T-helper 1 cell treated with Interleukin-12 subunit alpha and Interleukin-12 subunit beta and Interleukin-4 antibody, amounts not matched to agents 30 μg/mL and 1 μg/mL, for 36 hours (primary cell): ENCODE results near the gene AFF2.
"Not testable (repeated sequence)": the region's sequence is repeated elsewhere in the genome, so short reads cannot be mapped to it uniquely, and the experiment has no call there.

Experiments
- H3K27ac Mint-ChIP-seq: one replicate; pipeline ENCODE4 v1.8.0; 2021; ENCODE audit warnings: mild to moderate bottlenecking, mixed read lengths
- H3K27me3 Mint-ChIP-seq: one replicate; pipeline ENCODE4 v1.8.0; 2021; ENCODE audit warnings: low read depth, mixed read lengths
- H3K36me3 Mint-ChIP-seq: one replicate; pipeline ENCODE4 v1.8.0; 2021; ENCODE audit warnings: low read depth, mixed read lengths
- H3K4me1 Mint-ChIP-seq: one replicate; pipeline ENCODE4 v1.8.0; 2021; ENCODE audit warnings: low read depth, mixed read lengths
- H3K4me3 Mint-ChIP-seq: one replicate; pipeline ENCODE4 v1.8.0; 2021; ENCODE audit warnings: mild to moderate bottlenecking, moderate library complexity, mixed read lengths
- H3K9me3 Mint-ChIP-seq: one replicate; pipeline ENCODE4 v1.8.0; 2021; ENCODE audit warnings: mixed read lengths

AFF2 gene

DNA sequence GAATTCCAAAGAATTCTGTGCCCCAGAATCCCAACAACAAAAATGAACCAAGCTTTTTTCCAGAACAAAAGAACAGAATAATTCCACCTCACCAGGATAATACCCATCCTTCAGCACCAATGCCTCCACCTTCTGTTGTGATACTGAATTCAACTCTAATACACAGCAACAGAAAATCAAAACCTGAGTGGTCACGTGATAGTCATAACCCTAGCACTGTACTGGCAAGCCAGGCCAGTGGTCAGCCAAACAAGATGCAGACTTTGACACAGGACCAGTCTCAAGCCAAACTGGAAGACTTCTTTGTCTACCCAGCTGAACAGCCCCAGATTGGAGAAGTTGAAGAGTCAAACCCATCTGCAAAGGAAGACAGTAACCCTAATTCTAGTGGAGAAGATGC, 161.6 kb downstream of the AFF2 start:
- H3K27ac Mint-ChIP-seq = no peak overlapping the region
- H3K4me1 Mint-ChIP-seq = no peaks in the 10 kb centered on the region
- no peaks in the 10 kb centered on the region for H3K27me3 Mint-ChIP-seq
- no peaks in the 10 kb centered on the region for H3K36me3 Mint-ChIP-seq
- peaks cover 5% of the 10 kb centered on the region for H3K9me3 Mint-ChIP-seq
- H3K4me3 Mint-ChIP-seq = no peak overlapping the region

DNA sequence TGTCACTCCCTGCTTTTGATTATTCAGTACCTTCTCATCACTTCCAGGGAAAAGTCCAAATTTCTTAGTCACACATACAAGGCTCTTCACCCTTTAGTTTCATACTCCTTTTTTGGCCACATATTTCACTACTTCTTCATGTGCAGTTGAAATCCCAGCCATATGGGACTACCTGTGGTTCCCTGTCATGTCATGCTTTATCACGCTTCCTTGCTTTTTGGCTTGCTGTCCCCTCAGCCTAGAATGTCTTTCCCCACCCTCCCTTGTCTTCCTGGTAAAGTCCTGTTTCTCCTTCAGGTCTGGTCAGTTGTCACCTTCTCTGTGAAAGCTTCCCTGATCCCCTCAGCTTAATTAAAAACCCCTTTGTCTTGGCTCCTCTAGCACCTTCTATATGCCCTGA, 163.8 kb downstream of the AFF2 start:
- Mint-ChIP-seq H3K4me1 (no peaks in the 10 kb centered on the region), H3K4me3 (no peak overlapping the region), H3K27ac (no peak overlapping the region), H3K27me3 (no peaks in the 10 kb centered on the region), H3K9me3 (peaks cover 14% of the 10 kb centered on the region), H3K36me3 (peaks cover 3% of the 10 kb centered on the region)

DNA sequence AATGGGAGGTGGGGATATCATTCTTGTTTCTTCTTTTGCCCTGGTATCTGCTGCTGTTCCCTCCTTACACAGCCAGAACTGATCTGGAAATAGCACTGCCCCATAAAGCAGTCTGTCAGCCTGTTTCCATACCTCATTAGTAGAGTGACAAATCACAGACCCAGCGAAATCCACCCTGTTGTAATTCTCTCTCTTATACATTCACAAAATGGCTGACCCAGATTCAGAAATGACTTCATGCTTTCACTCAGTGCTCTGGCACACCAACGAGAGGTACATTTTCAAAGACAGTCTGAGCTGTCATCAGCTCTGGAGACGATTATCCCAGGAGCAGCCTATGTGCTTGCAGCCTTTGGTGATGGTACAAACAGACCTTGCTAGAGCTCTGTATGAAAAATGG, 164.6 kb downstream of the AFF2 start:
- Mint-ChIP-seq H3K4me3 (no peak overlapping the region), H3K27me3 (no peaks in the 10 kb centered on the region), H3K9me3 (peaks cover 19% of the 10 kb centered on the region), H3K27ac (no peak overlapping the region), H3K4me1 (no peaks in the 10 kb centered on the region), H3K36me3 (peaks cover 3% of the 10 kb centered on the region)

DNA sequence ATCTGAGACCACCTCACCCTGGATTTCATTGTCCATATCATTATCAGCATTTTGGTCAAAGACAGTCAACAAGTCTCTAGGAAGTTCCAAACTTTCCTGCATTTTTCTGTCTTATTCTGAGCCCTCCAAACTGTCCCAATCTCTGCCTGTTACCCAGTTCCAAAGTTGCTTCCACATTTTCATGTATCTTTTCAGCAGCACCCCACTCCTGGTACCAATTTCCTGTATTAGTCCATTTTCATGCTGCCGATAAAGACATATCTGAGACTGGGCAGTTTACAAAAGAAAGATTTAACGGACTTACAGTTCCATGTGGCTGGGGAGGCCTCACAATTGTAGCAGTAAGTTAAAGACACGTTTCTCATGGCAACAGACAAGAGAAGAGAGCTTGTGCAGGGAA, 168.8 kb downstream of the AFF2 start:
- peaks cover 24% of the 10 kb centered on the region for H3K9me3 Mint-ChIP-seq
- not testable (repeated sequence) for H3K27me3 Mint-ChIP-seq

DNA sequence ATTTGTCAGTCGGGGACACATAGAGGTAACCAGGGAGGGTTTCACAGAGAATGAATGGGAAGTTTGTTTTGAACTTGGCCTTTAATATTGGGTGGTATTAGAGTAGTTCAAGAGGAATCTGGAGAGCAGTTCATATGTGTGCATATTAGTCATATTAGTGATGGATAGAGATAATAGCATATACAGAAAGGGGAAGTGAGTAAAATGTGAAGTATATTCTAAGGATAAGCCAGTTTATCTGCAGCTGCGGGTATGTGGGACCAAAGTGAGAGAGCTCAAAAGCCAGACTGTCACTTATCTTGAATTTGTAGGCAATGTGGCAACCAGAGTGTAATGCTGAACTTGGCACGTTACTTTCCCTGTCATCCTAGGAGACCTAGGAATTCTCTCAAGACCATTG, 169.9 kb downstream of the AFF2 start:
- Mint-ChIP-seq H3K36me3 (peaks cover 3% of the 10 kb centered on the region), H3K4me3 (no peak overlapping the region), H3K27me3 (no peaks in the 10 kb centered on the region), H3K27ac (no peak overlapping the region), H3K4me1 (no peaks in the 10 kb centered on the region), H3K9me3 (peaks cover 24% of the 10 kb centered on the region)

More for the DNA sequence above, 168.8 kb downstream of the AFF2 start:
- not testable (repeated sequence) for H3K4me3 Mint-ChIP-seq, H3K27ac Mint-ChIP-seq, H3K36me3 Mint-ChIP-seq, H3K4me1 Mint-ChIP-seq

DNA sequence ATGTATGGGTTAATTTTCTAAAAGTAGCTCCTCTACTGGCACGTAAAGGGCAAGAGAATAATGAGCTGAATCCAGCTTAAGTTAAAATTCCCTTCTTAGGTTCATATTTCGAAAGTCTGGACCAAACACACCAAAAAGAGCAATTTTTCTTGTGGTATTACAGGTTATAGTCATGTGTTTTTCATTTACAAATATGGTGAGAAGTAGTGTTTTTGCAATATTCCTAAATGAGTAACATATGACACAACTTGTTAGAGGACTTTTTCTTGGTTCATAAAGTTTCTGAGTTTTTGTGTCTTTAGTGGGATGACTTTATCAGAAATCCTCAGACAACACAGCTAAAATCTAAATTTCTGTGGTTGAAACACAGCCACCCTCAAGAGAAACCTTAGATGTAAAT, 172.1 kb downstream of the AFF2 start:
- H3K27me3 Mint-ChIP-seq = no peaks in the 10 kb centered on the region
- H3K27ac Mint-ChIP-seq = no peak overlapping the region
- peaks cover 19% of the 10 kb centered on the region for H3K9me3 Mint-ChIP-seq
- no peak overlapping the region for H3K4me3 Mint-ChIP-seq
- H3K36me3 Mint-ChIP-seq = peaks cover 3% of the 10 kb centered on the region
- H3K4me1 Mint-ChIP-seq = no peaks in the 10 kb centered on the region

DNA sequence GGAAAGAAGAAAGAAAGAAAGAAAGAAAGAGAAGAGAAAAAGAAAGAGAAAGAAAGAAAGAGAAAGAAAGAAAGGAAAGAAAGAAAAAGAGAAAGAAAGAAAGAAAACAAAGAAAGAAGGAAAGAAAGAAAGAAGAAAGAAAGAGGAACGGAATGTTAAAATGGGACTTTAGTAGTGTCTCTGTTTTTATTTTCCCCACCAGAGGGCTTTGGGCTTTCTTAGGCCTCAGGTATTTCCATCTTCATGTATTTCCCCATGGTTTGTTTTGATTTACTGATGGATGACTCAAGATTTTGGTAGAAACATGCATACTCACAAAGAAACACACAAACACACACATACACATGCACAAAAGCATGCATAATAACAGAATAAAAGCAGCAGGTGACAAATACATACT, 181.2 kb downstream of the AFF2 start:
- Mint-ChIP-seq H3K4me1 (no peaks in the 10 kb centered on the region), H3K27me3 (no peaks in the 10 kb centered on the region), H3K9me3 (no peaks in the 10 kb centered on the region), H3K36me3 (no peaks in the 10 kb centered on the region), H3K4me3 (no peak overlapping the region), H3K27ac (no peak overlapping the region)

DNA sequence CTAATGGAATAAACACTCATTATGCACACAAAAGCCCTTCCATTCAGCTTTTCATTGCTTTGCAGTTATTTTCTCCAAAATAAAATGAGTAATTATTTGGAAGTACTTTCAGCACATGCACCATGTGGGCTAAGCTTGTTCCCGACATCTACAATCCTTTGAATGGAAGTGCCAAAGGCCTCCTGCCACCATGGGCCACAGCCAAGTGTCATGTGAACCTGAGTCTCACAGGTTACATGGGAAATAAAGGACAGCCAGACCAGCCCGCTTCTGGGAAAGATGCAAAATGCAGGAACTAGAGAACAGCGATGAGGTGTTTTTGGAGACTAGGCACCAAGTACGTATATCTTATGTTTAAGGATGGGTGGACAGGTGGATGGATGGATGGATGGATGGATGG, 181.8 kb downstream of the AFF2 start:
- Mint-ChIP-seq H3K4me1 (no peaks in the 10 kb centered on the region), H3K4me3 (no peak overlapping the region), H3K36me3 (no peaks in the 10 kb centered on the region), H3K27ac (no peak overlapping the region), H3K9me3 (no peaks in the 10 kb centered on the region), H3K27me3 (no peaks in the 10 kb centered on the region)

DNA sequence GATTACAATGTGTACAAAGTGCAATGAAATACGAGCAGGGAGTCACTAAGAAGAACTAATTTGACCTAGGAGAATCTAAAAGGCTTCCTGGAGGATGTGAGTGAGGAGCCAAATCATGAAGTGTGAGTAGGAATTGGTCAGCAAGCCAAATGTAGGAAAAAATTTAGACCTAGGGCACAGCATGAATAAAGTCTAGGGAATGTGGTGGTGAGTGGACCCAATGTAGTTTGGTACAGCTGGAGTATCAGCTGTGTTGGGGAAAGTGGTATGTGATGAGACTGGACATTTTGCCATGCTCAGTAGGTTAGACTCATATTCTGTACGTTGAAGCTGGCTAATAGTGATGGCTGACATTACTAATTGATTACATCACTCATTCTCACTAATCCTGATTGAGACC, 191.0 kb downstream of the AFF2 start:
- Mint-ChIP-seq H3K9me3 (peaks cover 3% of the 10 kb centered on the region), H3K4me3 (no peak overlapping the region), H3K36me3 (no peaks in the 10 kb centered on the region), H3K27me3 (no peaks in the 10 kb centered on the region), H3K27ac (no peak overlapping the region), H3K4me1 (no peaks in the 10 kb centered on the region)

DNA sequence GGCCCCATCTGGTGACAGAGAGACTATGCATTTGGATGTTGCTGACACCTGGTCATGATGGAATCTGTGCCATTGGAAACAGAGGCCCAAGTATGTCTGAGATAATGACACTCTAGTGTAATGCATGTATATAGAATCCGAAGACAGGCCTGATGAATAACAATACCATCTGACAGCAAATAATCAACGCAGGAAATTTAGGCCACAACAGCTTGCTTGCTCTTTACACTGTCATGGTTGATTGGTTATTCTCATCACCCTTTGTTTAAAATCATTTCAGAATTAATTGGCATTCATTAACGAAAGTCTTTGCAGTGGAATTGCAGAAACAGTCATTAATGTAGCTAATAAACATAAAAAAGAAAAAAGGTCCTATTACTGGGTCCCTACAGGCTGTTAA, 194.8 kb downstream of the AFF2 start:
- H3K36me3 Mint-ChIP-seq = no peaks in the 10 kb centered on the region
- no peaks in the 10 kb centered on the region for H3K4me1 Mint-ChIP-seq
- H3K9me3 Mint-ChIP-seq = peaks cover 3% of the 10 kb centered on the region
- H3K27ac Mint-ChIP-seq = no peak overlapping the region
- H3K4me3 Mint-ChIP-seq = no peak overlapping the region
- H3K27me3 Mint-ChIP-seq = no peaks in the 10 kb centered on the region

DNA sequence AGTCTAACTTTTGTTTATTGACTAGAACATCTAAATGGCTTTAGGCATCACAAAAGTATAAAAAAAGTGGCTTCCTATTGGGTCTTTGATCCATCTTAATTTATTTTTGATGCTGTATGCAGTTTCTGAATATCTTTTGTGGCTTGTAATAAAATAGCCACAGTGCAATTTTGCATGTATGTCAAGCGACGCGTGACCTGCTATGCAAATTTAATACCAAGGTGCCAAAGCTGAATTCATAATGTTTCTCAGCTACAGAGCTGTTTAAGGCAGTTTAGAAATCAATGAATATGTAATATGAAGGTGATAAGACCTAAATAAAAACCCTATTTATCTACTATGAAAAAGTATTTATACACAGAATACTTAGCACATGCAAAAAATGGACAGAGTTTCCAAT, 197.8 kb downstream of the AFF2 start:
- no peaks in the 10 kb centered on the region for H3K27me3 Mint-ChIP-seq
- H3K36me3 Mint-ChIP-seq = no peaks in the 10 kb centered on the region
- H3K4me3 Mint-ChIP-seq = no peak overlapping the region
- peaks cover 3% of the 10 kb centered on the region for H3K9me3 Mint-ChIP-seq
- no peaks in the 10 kb centered on the region for H3K4me1 Mint-ChIP-seq
- no peak overlapping the region for H3K27ac Mint-ChIP-seq

DNA sequence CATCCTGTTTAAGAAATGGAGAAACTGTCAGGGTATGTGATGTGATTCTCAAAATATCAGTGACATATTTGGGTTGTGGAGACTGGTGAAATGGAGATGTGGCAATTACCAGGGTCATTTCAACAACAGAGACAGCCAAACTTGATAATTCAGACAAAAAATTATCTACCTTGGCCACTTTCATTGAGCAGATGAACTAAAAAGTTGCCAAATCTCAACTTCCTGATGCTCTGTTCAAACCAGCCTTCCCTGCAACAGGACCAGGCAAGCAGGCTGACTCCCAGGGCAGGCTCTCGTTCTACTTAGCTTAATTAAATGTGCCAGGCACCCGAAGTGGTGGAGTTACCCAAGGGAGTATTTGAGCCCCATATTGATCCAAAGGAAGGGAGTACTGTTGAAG, 199.6 kb downstream of the AFF2 start:
- H3K36me3 Mint-ChIP-seq = no peaks in the 10 kb centered on the region
- H3K27ac Mint-ChIP-seq = no peak overlapping the region
- no peak overlapping the region for H3K4me3 Mint-ChIP-seq
- H3K4me1 Mint-ChIP-seq = no peaks in the 10 kb centered on the region
- H3K9me3 Mint-ChIP-seq = no peaks in the 10 kb centered on the region
- H3K27me3 Mint-ChIP-seq = no peaks in the 10 kb centered on the region

DNA sequence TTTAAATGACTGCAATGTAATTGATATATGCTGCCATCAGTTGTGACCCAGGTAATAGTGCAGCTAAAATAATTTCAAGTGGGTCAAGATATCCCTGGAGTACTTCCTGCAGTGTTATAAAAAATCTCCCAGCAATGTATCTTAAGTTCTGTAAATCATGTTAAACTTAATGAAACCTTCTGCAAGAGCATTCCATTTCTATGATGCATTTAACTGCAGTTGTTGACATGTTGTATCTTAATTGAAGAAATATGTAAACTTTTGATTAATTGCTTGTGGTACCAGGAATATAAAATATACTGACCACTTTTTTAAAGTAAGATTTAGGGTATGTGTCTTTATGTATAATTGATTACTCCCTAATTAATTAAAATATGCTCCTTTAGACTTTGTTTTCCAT, 213.6 kb downstream of the AFF2 start:
- Mint-ChIP-seq H3K27ac (no peak overlapping the region), H3K27me3 (no peaks in the 10 kb centered on the region), H3K9me3 (no peaks in the 10 kb centered on the region), H3K4me3 (no peak overlapping the region), H3K4me1 (no peaks in the 10 kb centered on the region), H3K36me3 (no peaks in the 10 kb centered on the region)

DNA sequence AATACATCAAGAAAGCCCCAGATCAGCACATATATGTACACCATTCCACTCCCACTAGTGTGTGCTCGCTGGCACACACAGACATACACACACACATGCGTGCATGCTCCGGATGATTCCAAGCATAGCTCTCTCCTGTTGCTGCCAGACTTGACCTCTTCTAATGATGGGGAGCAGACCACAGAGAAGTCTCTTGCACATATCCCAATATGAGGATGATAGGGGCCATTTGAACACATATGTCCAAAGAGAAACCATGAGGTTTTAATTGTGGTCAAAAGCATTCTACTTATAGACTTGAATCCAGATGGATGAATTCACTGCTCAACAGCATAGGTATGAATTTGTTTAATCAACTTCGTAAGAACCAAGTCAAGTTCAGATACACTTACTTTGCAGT, 214.9 kb downstream of the AFF2 start:
- H3K4me3 Mint-ChIP-seq = no peak overlapping the region
- H3K4me1 Mint-ChIP-seq = no peaks in the 10 kb centered on the region
- H3K27ac Mint-ChIP-seq = no peak overlapping the region
- no peaks in the 10 kb centered on the region for H3K27me3 Mint-ChIP-seq
- H3K9me3 Mint-ChIP-seq = no peaks in the 10 kb centered on the region
- H3K36me3 Mint-ChIP-seq = no peaks in the 10 kb centered on the region

DNA sequence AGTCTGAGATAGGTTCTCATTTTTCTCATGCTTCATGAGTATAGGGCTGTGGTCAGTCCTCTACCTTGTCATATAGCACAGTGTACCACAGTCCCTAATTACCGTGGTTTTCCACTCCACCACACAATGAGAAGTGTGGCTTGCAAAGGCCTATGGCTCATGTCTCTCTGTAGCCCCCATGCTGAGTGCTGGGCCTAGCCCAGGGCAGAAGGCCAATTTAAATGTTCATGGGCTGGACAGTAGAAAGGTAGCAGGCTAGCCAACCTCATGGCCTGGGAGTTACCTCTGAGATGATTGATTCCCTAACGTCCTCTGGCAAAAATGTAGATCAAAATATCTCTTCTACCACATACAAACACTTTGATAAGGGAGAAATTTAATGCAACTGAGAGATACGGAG, 222.5 kb downstream of the AFF2 start:
- Mint-ChIP-seq H3K9me3 (no peaks in the 10 kb centered on the region), H3K4me1 (no peaks in the 10 kb centered on the region), H3K36me3 (no peaks in the 10 kb centered on the region), H3K27me3 (no peaks in the 10 kb centered on the region), H3K27ac (no peak overlapping the region), H3K4me3 (no peak overlapping the region)

DNA sequence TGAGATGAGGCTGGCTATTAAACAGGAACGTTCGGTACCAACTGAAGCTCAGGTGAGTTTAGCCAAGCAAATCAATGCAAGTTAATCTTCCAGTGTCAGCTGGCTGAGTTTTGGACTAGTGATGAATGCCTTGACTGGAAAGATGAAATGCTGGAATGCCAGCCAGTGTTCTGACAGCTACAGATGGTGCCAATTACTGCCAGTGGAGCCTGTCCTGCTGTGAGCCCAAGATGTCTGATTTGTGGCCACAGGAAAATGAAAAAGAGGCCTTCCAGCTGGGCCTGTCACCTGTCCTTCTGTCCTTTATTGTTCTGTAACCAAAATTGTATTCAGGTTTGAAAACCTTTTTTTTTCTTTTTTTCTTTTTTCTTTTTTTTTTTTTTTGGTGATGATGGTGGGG, 223.1 kb downstream of the AFF2 start:
- Mint-ChIP-seq H3K4me1 (no peaks in the 10 kb centered on the region), H3K36me3 (no peaks in the 10 kb centered on the region), H3K9me3 (no peaks in the 10 kb centered on the region), H3K4me3 (no peak overlapping the region), H3K27me3 (no peaks in the 10 kb centered on the region), H3K27ac (no peak overlapping the region)
